Left renal cortex interstitium (tissue), 4 donors: ENCODE data around the gene IPO7. TPM values are rescaled to one million over a fixed set of nuclear protein-coding genes. Genes with fewer than 3 reads are reported as not detected.
"Not testable (repeated sequence)": the region's sequence is repeated elsewhere in the genome, so short reads cannot be mapped to it uniquely, and the experiment has no call there.

Experiments used
- DNase-seq, 4 donors: peaks; one replicate each; pipeline ENCODE4 v3.0.0-alpha.2; 2013; ENCODE audit warnings: low read depth in 4 of 4, low spot score in 2 of 4, missing footprints in 1 of 4
- polyA plus RNA-seq, 4 donors: library from polyadenylated mRNA; unstranded; fragments of 120-200 nt; gene quantifications; one replicate each; pipeline ENCODE4 v1.2.1, GENCODE V29; 2013; ENCODE audit not compliant: insufficient read length in 4 of 4

IPO7 gene
- polyA plus RNA-seq, 4 donors: 97.2 to 120 (median 105) TPM

DNA sequence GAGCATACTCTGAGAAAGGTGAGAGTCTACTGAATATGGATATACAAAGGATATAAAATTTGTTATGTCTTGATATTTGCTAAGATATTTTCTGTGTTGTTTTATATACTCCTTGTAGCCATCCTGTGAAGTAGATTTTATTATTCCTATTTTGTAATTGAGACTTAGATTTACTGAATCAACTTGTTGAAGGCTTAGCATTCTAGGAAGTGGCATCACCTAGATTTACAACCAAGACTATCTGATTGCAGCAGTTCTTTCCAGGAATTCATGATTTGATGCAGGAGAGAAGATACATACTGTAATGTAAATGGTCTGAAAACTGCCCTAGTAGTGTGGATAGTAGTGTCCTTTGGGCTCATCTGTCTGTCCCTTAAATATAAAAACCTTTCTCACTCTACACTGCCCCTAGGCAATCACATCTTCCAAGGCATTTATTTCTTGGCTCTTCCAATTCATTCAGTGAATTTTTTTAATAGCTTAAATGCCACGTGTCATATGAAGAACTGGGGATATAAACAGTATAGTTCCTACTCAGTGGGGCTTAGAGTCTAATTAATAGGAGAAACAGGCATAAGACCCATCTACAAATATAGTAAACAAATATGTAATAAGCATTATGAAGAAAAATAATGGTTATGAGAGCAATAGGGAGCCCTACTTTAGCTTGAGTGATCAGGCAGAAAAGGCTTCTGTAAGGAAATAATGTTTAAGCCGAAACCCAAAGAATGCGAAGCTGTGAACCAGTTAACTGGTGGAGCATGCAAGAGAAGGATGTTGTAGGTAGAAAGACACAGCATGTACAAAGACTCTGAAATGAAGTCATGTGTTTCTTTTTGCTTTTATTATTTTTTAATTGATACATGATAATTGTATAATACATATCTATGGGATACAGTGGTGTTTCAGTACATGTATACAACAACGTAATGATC lies 13.6 kb downstream of the IPO7 start:
- no peak for DNase-seq

DNA sequence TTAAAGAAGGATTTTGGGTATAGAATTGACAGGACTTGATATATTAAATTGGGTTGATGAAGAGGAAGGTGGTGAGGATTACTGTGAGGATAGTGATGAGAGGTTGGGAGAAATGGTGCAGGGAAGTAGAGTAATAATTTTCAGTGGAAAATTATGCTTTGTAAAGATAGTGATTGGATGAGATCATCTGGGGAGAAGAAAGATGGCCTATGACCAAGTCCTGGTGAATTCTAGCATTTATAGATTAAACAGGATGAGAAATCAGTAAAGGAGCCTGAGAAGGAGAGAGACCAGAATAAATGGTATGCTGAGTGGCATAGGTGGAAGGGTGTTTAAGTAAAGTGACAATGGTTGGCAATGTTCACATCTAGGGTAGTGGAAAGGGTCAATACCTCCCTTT lies 15.0 kb downstream of the IPO7 start:
- no peak for DNase-seq

DNA sequence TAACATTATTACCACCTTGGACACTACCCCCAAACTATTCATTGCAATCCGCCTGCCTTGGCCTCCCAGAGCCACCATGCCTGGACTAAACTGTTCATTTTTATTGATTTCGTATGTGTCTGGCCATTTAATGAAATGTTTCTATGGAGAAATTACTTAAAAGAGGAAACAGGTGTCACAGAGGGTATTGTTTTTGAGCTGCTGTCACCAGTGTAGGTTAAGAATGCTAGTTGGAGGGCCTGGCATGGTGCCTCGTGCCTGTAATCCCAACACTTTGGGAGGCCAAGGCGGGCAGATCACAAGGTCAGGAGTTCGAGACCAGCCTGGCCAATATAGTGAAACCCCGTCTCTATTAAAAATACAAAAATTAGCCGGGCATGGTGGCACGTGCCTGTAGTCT lies 17.4 kb downstream of the IPO7 start:
- DNase-seq: not testable (repeated sequence)

DNA sequence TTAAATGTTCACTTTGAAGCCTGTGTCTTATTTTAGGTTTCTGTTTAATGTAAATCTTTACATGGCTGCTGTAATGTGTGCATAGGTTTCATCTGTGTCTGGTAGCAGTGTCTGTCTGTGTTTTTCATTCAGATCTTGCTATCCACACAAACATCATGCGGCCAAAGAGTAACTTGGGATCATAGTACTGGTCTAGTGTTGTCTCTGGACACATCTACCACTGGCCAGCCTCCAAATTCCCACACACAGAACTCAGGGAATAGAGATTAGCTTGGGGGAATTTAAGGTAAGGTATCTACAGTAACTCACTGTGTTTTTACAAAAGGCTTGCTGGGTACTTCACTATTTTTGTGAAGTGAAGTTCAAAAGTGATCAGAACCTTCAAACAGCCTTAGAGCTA lies 44.3 kb downstream of the IPO7 start:
- no peak for DNase-seq

DNA sequence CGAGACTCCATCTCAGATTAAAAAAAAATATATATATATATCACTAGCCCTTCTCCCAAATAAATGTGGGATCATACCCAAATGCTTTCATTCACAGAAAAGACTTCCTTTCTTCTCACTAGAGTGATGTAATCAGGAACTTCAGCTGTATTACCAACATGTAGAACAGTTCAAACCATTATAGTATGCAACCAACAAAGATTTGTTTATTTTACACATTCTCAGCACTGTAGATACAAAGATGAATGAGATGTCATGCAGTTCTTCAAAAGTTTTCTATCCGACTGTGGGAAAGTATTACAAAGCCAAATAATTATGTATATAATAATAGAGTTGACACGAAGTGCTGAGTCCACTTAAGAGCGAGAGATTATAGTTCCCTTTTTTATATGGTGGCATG lies 54.2 kb downstream of the IPO7 start:
- no peak for DNase-seq

DNA sequence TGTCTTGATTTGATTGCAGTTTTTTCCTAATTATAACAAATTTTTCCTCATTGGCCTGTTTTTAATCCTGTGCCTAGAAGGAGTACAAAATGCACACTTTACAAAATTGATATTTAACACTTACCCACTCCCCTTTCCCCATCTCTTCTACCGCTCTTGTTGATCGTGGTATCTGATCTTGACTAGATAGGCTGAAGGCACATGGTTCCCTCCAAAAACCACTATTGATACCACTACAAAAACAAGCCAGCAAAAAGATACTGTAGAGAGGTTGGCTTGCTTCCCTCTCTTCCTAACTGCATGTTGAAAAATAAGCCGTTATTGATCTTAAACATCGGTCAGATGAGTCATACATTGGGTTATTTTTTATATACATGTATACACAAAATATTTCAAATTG lies 61.8 kb downstream of the IPO7 start:
- no peak for DNase-seq

DNA sequence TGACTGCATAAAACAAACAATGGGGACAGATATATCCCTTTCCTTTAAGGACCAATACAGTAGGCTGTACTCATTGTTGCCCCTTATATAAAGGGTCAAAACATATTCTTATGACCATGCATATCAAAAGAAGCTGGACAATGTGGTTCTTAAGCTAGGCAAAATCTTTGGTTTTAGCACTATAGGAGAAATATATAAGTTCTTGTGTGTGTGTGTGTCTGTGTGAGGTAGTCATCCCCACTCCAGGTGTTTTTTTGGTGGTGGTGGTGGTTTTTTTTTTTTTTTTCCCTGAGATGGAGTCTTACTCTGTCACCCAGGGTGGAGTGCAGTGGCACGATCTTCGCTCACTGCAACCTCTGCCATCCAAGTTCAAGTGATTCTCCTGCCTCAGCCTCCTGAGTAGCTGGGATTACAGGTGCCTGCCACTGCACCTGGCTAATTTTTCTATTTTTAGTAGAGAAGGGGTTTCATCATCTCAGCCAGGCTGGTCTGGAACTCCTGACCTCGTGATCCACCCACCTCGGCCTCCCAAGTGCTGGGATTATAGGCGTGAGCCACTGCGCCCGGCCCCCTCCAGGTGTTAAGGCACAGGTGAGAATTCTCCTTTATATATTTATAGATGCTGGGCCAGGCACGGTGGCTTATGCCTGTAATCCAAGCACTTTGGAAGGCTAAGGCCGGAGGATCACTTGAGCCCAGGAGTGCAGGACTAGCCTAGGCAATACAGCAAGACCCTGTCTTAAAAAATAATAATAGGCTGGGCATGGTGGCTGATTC lies 64.3 kb downstream of the IPO7 start:
- DNase-seq: no peak

DNA sequence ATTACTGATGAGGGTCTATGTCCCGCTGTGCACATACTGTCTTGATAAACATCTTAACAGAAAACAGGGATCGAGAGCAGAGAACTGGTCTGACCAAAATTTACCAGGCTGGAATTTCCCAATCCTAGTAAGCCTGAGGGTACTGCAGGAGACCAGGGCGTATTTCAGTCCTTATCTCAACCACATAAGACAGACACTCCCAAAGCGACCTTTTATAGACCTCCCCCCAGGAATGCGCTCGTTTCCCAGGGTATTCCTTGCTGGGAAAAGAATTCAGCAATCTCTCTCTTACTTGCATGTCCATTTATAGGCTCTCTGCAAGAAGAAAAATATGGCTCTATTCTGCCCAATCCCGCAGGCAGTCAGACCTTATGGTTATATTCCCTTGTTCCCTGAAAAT lies 67.6 kb downstream of the IPO7 start:
- DNase-seq: not testable (repeated sequence)

DNA sequence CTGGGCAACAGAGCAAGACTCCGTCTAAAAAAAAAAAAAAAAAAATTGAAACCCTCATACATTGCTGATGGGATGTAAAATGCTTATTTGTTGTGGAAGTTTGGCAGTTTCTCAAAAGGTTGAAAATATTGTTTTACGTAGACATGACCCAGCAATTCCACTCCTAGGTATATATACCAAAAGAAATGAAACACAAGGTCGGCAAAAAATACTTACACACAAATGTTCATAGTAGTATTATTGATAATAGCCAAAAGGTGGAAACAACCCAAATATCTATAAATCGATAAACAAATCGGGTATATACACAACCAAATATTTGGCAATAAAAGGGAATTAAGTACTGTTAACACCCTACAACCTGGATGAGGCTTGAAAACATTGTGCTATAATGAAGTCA lies 71.3 kb downstream of the IPO7 start:
- no peak for DNase-seq

DNA sequence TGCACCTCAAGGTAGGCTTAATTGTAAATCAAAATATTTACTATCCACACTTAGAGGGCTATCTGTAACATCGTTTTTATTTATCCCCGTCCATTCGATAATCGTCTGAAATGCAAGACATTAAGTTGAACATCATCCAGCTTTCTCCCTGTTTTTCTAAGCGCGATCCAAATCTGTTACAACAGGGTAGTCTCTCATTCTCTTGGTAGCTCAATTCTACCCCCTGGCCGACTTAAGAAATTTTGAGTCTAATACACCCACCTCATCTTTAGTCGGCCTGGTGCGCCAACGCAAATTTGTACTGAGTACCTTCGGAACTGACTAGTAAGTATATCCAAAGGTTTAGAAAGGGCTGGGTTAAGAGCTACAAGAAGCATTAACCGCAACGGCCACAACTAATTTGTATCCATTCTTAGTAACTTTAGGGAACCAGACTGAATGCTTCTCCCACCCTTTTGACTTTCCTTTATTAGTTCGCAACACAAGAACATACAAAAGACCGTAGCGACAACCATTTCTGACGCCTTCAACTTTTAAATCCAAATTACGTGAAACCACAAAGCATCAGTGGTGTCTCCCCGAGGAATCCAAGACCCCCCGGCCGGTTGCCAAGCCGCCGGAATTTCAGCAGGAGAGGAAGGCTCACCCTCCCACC lies 75.3 kb downstream of the IPO7 start:
- DNase-seq: peak; percentile 48 to 77 (median 52)

DNA sequence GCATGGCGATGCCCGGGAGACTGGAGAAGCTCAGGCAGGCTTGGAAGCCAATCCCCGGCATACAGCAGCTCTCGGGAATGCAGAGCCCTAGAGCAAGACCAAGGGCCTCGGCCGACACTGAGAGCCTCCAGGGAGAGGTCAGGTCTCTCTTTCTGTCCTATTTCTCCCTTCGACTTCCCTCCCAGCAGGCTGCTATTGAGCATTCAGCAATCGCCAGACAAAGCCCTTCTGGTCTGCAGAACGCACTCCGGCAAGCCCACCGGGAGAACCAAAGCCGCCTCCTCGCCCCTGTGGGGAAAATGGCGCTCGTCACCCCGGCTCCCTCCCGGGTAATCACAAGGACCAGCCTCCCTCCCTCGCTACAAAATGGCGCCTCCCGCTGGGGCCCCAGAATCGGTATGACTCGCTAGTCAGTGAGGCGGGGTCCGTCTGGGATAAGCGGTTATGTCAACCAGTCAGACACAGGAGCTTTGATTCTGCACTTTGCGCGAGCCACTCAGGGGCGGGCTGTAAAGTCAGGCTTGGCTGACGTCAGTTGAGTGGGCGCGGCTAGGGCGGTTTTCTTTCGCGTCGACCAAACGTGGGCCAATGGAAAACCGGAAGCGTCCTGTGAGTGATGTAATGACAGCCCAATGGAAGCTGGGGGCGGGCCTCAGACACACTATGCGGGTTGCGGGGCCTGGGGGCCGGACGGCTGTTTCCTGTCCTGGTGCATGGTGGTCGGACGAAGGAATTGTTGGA lies 76.0 kb downstream of the IPO7 start, which contains the start of gene ZNF143:
TSS of gene ZNF143 (plus strand) at position 691 of the 741 bp plus-strand sequence. CDS start 10,297 bp downstream, outside the sequence.
- DNase-seq: peak; percentile 99 to 100 (median 100)

DNA sequence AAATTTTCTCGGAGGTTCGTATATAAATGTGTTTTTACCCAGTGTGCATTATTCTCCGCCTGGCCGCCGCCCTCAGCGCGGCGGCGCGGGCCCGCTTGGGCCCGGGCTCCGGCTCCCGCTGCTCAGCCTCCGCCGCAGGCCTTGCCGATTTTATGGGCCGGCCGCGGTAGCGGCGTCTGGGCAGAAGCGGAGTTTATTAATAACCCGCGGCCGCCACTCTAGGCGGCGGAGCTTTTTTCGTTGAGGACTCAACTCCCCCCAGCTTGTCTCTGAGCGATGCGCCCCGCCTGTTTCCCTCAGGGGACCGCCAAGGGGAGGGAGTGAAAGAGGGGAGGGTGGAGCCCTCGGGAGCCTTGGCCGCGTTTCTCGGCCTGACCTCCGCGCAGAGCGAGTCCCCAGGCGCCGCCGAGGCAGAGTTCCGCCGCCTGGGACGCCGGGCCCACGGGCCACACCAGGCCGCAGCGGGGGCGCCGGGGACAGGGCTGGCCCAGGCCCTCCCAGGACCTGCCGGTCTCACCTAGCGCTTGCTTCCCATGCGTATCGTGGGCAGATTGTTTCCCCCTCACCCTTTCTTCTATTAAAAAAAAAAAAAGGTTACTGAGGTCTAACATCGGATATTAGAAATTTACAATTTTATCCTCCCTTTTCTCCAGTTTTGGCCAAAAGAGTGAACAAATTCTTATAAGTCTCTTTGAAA lies 76.8 kb downstream of the IPO7 start:
- peak in 3 of 4 donors; percentile 74 to 85 (median 83) for DNase-seq

DNA sequence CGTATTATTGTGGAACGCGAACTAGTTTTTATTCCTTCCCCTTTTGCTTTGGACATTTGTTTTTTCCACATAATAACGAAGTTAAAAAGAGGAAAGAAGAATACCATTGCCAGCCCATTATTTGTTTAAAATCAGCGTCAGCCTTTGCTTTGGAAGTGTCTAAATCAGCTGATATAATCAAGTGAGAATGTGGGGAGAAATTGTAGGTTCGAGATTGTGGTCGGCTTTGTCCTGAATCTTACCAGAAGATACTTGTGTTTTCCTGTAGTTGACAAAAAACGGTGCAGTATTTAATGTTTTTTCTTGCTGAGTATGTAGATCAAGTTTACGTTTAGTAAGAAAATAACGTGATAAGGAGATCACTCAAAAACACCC lies 77.3 kb downstream of the IPO7 start:
- peak in 3 of 4 donors; percentile 29 to 62 (median 30) for DNase-seq

DNA sequence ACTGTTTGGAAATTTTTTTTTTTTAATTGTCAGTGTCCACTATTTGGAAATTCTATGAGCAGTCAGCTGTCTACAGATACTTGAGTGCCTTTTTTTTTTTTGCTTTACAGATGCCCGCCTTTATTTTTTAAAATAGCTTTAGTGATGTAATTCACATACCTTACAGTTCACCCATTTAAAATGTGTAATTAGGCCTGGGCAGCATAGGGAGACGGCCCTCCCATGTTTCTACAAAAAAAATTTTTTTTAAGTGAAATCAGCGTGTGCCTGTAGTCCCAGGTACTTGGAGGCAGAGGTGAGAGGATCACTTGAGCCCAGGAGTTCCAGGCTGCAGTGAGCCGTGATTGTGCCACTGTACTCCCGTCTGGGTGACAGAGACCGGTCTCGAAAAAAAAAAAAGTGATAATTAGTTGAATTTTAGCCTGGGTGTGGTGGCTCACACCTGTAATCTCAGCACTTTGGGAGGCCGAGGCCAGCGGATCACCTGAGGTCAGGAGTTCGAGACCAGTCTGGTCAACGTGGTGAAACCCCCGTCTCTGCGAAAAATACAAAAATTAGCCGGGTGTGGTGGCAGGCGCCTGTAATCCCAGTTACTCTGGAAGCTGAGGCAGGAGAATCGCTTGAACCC lies 77.8 kb downstream of the IPO7 start:
- DNase-seq: no peak

DNA sequence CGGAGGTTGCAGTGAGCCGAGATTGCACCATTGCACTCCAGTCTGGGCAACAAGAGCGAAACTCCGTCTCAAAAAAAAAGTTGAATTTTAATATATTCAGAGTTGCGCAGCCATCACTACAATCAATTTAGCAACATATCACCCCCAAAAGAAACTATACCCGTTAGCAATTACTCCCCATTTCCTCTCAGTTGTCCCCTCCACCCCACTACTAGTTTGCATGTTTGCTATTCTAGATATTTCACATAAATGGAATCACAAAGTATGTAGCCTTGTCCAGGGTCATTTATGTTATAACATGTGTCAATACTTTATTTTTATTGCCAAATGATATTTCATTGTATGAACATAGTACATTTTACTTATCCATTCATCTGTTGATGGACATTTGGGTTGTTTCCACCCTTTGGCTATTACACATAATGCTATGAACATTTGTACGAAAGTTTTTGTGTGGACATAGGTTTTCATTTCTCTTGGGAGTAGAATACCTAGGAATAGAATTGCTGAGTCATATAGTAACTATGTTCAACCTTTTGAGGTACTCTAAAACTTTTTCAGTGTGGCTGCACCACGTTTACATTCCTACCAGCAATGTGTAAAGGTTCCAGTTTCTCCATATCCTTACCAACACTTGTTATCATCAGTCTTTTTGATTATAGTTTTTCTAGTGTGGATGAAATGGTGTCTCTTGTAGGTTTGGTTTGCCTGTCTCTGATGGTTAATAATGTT lies 78.5 kb downstream of the IPO7 start:
- DNase-seq: no peak

DNA sequence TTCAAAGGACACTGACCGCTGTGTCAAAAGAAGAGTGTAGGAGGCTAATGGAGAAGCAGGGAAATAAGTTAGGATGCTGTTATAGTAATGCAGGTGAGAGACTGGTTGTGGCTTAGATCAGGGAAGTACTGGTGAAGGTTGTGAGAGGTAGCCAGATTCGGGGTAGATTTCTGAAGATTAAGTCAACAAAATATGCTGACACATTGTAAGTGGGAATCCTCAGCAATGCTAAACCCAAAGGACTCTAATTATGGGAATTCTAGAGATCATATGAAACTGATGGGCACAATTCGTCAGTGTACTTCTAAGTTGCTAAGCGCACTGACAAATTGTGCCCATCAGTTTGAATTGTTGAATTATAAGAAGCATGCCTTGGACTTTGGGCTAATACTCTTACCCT lies 86.3 kb downstream of the IPO7 start:
- DNase-seq: no peak

DNA sequence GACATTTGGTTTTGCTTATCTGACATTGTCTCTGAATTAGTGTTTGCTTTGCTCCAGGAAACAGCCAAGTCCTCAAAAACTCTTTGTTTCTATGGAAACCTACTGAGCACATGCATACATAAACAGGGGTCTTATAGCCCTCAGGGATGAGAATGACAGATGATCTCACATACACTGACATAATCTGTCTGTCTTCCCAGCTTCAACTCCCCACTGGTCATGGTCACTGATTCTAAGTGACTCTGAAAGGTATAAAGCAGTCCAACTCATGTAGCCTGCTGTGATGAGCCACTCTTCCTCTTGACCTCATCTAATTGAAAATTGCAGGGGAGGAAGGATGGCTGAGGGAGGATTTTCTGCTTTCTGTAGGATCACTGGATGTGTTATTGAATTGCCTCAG lies 89.0 kb downstream of the IPO7 start:
- peak in 3 of 4 donors; percentile 17 to 28 (median 21) for DNase-seq

DNA sequence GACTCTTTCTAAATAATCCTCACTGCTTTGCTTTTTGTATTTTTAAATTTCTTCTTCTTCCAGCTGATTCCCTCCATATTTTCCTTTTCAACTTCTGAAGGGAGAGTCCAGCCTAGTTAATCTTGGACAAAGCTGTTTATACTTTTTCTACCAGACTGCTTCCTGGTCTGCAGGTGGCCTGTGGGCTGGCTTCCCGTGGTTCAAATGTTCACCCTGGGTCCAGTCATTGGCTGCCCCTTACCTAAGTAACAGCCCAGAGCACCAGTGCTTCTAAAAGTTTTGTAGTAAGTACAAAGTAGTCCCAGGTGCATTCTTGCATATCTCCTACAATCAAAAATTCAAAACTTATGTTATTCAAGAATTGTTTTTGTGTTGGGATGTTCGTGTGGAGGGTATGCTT lies 95.4 kb downstream of the IPO7 start:
- no peak for DNase-seq
